Ishikawa (cell line): Measurements from ENCODE around the gene ANXA10.

ENCODE experiments used
- CEBPB ChIP-seq: IDR thresholded peaks from 2 replicates; pipeline ENCODE4 v1.6.1; 2012
- EP300 ChIP-seq: IDR thresholded peaks from 2 replicates; pipeline ENCODE4 v1.6.1; 2012; ENCODE audit warnings: borderline replicate concordance
- FOXM1 ChIP-seq: IDR thresholded peaks from 2 replicates; pipeline ENCODE4 v1.6.1; 2012; ENCODE audit warnings: low read depth, borderline replicate concordance
- RAD21 ChIP-seq: IDR thresholded peaks from 2 replicates; pipeline ENCODE4 v1.6.1; 2012; ENCODE audit warnings: low read depth
- TAF1 ChIP-seq: IDR thresholded peaks from 2 replicates; pipeline ENCODE4 v1.6.1; 2012; ENCODE audit warnings: low read depth, mild to moderate bottlenecking
- TEAD4 ChIP-seq: IDR thresholded peaks from 2 replicates; pipeline ENCODE4 v1.6.1; 2012
- YY1 ChIP-seq: IDR thresholded peaks from 2 replicates; pipeline ENCODE4 v1.6.1; 2012; ENCODE audit warnings: low read depth
- TF ChIP-seq, protein P1 (sequence below): IDR thresholded peaks from 2 replicates; pipeline ENCODE4 v1.6.1; 2012
- TF ChIP-seq, protein P2 (sequence below): IDR thresholded peaks from 2 replicates; pipeline ENCODE4 v1.6.1; 2012; ENCODE audit warnings: low read depth, mild to moderate bottlenecking

DNA sequence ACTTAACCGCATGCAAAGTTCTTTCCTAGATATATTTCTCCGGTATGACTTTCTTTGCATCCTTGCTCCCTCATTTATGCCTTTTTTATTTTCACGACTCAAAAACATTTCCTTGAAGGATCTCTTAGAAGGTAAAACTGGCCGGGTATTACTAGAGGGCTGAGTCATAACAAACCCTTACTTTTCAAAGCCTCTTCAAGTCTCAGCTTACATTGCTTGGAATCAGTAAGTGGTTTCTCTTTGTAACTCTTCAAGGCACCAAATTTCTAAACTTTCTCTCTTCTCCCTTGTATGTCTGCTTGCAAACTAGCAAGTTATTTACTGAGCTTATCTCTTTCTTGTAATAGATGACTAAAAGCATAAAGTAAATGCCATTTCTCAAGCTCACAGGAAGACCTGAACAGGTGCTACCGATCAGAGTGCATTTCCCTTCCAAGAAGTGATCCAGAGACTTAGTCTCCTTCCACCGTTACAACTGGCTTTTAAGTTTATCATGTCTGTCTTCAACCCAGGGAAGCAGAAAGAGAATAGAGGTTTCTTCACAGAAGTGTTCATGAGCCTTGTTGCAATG, 75.5 kb downstream of the ANXA10 start:
- TF ChIP-seq TAF1 (no peak), RAD21 (no peak), FOXM1 (no peak), CEBPB (no peak), TEAD4 (no peak), YY1 (no peak), EP300 (no peak)
- TF ChIP-seq, protein P1, sequence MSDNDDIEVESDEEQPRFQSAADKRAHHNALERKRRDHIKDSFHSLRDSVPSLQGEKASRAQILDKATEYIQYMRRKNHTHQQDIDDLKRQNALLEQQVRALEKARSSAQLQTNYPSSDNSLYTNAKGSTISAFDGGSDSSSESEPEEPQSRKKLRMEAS: no peak
- TF ChIP-seq, protein P2, sequence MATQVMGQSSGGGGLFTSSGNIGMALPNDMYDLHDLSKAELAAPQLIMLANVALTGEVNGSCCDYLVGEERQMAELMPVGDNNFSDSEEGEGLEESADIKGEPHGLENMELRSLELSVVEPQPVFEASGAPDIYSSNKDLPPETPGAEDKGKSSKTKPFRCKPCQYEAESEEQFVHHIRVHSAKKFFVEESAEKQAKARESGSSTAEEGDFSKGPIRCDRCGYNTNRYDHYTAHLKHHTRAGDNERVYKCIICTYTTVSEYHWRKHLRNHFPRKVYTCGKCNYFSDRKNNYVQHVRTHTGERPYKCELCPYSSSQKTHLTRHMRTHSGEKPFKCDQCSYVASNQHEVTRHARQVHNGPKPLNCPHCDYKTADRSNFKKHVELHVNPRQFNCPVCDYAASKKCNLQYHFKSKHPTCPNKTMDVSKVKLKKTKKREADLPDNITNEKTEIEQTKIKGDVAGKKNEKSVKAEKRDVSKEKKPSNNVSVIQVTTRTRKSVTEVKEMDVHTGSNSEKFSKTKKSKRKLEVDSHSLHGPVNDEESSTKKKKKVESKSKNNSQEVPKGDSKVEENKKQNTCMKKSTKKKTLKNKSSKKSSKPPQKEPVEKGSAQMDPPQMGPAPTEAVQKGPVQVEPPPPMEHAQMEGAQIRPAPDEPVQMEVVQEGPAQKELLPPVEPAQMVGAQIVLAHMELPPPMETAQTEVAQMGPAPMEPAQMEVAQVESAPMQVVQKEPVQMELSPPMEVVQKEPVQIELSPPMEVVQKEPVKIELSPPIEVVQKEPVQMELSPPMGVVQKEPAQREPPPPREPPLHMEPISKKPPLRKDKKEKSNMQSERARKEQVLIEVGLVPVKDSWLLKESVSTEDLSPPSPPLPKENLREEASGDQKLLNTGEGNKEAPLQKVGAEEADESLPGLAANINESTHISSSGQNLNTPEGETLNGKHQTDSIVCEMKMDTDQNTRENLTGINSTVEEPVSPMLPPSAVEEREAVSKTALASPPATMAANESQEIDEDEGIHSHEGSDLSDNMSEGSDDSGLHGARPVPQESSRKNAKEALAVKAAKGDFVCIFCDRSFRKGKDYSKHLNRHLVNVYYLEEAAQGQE: no peak
